ENCODE measurements around the gene PLA2R1. TPM values are rescaled to one million over a fixed set of nuclear protein-coding genes. Genes with fewer than 3 reads are reported as not detected.

PLA2R1 gene
- total and polyA plus RNA-seq, 2 of the 4 experiments (the other 2 are of a cell fraction), result 0.43 to 0.54 TPM

DNA sequence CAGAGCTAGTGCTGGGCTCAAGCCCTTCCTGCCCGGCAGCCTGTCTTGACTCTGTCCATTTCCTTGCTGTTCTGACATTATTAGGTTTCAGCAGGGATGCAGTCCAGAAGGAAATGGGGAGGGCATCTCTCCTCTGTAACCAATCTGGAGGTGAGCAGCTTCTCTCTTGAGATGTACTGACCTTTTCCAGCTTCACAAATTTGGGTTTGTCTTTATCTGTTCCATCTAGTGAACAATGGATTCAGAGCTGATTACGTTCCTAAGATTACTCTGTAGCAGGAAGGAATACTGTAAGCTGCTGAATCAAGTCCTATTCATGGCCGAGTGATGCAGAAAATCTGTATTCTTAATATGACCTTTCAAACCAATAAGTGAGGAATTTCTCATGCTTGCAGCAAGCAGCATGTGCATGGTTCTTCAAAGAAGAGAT is 11.0 kb downstream of the PLA2R1 start:
- no peaks in the 10 kb centered on the region for H3K36me3 ChIP-seq (ENCODE audit: control insufficient read depth, insufficient read depth, low read length)
- H3K14ac ChIP-seq (replicated peaks; ENCODE audit: low read depth, low read length), result no peak overlapping the region
- H3K4me3 ChIP-seq (ENCODE audit: insufficient read depth, low read depth, low read length), result no peak overlapping the region
- intact Hi-C loops (cut with micrococcal nuclease), result no loop called here
- WGBS, 2 experiments (ENCODE audit: extremely low coverage in 2 of 2, insufficient read length in 1 of 2), result 80% methylated on average over 1 of the region's 3 CpGs; no CpG with 5 or more reads in 1 of the 2 experiments
- in situ Hi-C loops (cut with MboI; ENCODE audit: low sequenced_read_pairs), result no loop called here
- no peak overlapping the region for H3K18ac ChIP-seq (ENCODE audit: low read depth, low read length)
- H3K4me2 ChIP-seq (ENCODE audit: low read depth, low read length), result no peak overlapping the region
- H4K8ac ChIP-seq (ENCODE audit: low read depth in 2 of 2, low read length in 2 of 2), result no peak overlapping the region
- no peak overlapping the region for H4K5ac ChIP-seq (ENCODE audit: low read depth, low read length)
- ATAC-seq (ENCODE audit: low read depth) (peak; percentile 32; the same call in 1 of the 2 replicates), DNase-seq (no peak)
- CTCF ChIA-PET, result interaction anchor here (1.3 kb wide), 1 partner anchor 12 kb away, joined by 4 read pairs; no protein-coding TSS in a partner anchor
- H4K20me1 ChIP-seq (ENCODE audit: insufficient read depth, low read length), result no peaks in the 10 kb centered on the region
- H3K9me1 ChIP-seq (ENCODE audit: insufficient read depth, low read length), result no peaks in the 10 kb centered on the region; the same call in 1 of the 2 replicates
- no peak for TF ChIP-seq RAD21 (IDR thresholded peaks at IDR 0.05; ENCODE audit: low read length)
- TF ChIP-seq, protein P1, sequence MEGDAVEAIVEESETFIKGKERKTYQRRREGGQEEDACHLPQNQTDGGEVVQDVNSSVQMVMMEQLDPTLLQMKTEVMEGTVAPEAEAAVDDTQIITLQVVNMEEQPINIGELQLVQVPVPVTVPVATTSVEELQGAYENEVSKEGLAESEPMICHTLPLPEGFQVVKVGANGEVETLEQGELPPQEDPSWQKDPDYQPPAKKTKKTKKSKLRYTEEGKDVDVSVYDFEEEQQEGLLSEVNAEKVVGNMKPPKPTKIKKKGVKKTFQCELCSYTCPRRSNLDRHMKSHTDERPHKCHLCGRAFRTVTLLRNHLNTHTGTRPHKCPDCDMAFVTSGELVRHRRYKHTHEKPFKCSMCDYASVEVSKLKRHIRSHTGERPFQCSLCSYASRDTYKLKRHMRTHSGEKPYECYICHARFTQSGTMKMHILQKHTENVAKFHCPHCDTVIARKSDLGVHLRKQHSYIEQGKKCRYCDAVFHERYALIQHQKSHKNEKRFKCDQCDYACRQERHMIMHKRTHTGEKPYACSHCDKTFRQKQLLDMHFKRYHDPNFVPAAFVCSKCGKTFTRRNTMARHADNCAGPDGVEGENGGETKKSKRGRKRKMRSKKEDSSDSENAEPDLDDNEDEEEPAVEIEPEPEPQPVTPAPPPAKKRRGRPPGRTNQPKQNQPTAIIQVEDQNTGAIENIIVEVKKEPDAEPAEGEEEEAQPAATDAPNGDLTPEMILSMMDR (conservative IDR thresholded peaks at IDR 0.05; ENCODE audit: low read depth, low read length), result no peak
- TF ChIP-seq, protein P2, sequence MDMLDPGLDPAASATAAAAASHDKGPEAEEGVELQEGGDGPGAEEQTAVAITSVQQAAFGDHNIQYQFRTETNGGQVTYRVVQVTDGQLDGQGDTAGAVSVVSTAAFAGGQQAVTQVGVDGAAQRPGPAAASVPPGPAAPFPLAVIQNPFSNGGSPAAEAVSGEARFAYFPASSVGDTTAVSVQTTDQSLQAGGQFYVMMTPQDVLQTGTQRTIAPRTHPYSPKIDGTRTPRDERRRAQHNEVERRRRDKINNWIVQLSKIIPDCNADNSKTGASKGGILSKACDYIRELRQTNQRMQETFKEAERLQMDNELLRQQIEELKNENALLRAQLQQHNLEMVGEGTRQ (IDR thresholded peaks at IDR 0.05; ENCODE audit: low read depth, low read length), result no peak
- TF ChIP-seq SMC3 (IDR thresholded peaks at IDR 0.05; ENCODE audit: low read depth, low read length), result no peak
- no peak for TF ChIP-seq MAZ (IDR thresholded peaks at IDR 0.05; ENCODE audit: borderline replicate concordance, low read depth, low read length)
- no peak for TF ChIP-seq CHD1 (IDR thresholded peaks at IDR 0.05; ENCODE audit: low read depth, low read length)
- no peak for TF ChIP-seq POLR2A (IDR thresholded peaks at IDR 0.05; ENCODE audit: low read depth, low read length)
- no peak for TF ChIP-seq MAFK (IDR thresholded peaks at IDR 0.05; ENCODE audit: low read depth, low read length)
- TF ChIP-seq NFE2L2 (IDR thresholded peaks at IDR 0.05; ENCODE audit: low read depth, low read length), result no peak
- no peak for TF ChIP-seq BHLHE40 (IDR thresholded peaks at IDR 0.05; ENCODE audit: low read depth, low read length)
- TF ChIP-seq RCOR1 (IDR thresholded peaks at IDR 0.05; ENCODE audit: insufficient replicate concordance, low read length), result no peak
- no peak for TF ChIP-seq RFX5 (IDR thresholded peaks at IDR 0.05; ENCODE audit: low read depth, low read length)
- TF ChIP-seq FOS (IDR thresholded peaks at IDR 0.05; ENCODE audit: low read depth, low read length), result no peak
- TF ChIP-seq MXI1 (IDR thresholded peaks at IDR 0.05; ENCODE audit: borderline replicate concordance, low read depth, low read length), result no peak
- TF ChIP-seq CEBPB (IDR thresholded peaks at IDR 0.05; ENCODE audit: low read depth, low read length), result no peak
- TF ChIP-seq ELK1 (IDR thresholded peaks at IDR 0.05; ENCODE audit: borderline replicate concordance, low read depth, low read length), result no peak
- no peaks in the 10 kb centered on the region for H3K79me1 ChIP-seq (ENCODE audit: low read depth in 1 of 2, low read length in 2 of 2)
- H3K27ac ChIP-seq (ENCODE audit: insufficient read depth, low read length), result no peak overlapping the region
- H3K4me1 ChIP-seq (ENCODE audit: control insufficient read depth, insufficient read depth, low read length), result no peaks in the 10 kb centered on the region
- peaks cover 10% of the 10 kb centered on the region for H3K27me3 ChIP-seq (ENCODE audit: control insufficient read depth, insufficient read depth, low read length)
- no peak overlapping the region for H3K9ac ChIP-seq (ENCODE audit: low read depth, low read length)
- no peak overlapping the region for H2BK15ac ChIP-seq (ENCODE audit: low read depth, low read length)
- no peaks in the 10 kb centered on the region for H3K9me3 ChIP-seq (ENCODE audit: control insufficient read depth, insufficient read depth, low read length)
- H2BK120ac ChIP-seq (ENCODE audit: low read depth, low read length), result no peak overlapping the region
- POLR2A ChIA-PET (ENCODE audit: unreplicated experiment), result no interaction called here
- H3K56ac ChIP-seq (ENCODE audit: extremely low read depth, insufficient read depth, low read length), result no peak overlapping the region
- H3K23ac ChIP-seq (ENCODE audit: low read depth, low read length), result no peak overlapping the region
- dilution Hi-C loops (cut with HindIII; ENCODE audit: low sequenced_read_pairs, unreplicated experiment), result no loop called here
- H2BK20ac ChIP-seq (ENCODE audit: low read depth, low read length), result no peak overlapping the region
- no peak overlapping the region for H2AFZ ChIP-seq (replicated peaks; ENCODE audit: low read length, poor library complexity)
- no peak overlapping the region for H2AK5ac ChIP-seq (ENCODE audit: low read depth, low read length)
- H4K91ac ChIP-seq (ENCODE audit: insufficient read depth, low read depth, low read length), result no peak overlapping the region
- no peak overlapping the region for H3K4ac ChIP-seq (ENCODE audit: low read depth, low read length)
- H2BK5ac ChIP-seq (ENCODE audit: low read depth, low read length, poor library complexity, severe bottlenecking), result no peak overlapping the region
- BruUV-seq (replicated peaks), result no TSS peak
- H2AK9ac ChIP-seq (replicated peaks; ENCODE audit: low read depth, low read length, poor library complexity), result no peak overlapping the region
